Breast epithelium (tissue), 3 donors: ENCODE data around the gene GOLGA7B.

Source experiments
- POLR2A ChIP-seq: fragments of 450-650 bp; IDR thresholded peaks from one replicate; pipeline ENCODE4 v1.6.1; 2016; ENCODE audit warnings: antibody characterized with exemption, mild to moderate bottlenecking, moderate library complexity
- POLR2AphosphoS5 ChIP-seq, 3 donors: sonication (generic); formaldehyde crosslinking; IDR thresholded peaks; one replicate each; pipeline ENCODE4 v1.6.1; 2017; ENCODE audit warnings: antibody characterized with exemption in 3 of 3
- TF ChIP-seq, protein P1 (sequence below), 3 donors: fragments of 450-650 bp; IDR thresholded peaks; one replicate each; pipeline ENCODE4 v1.5.1; 2016 to 2017; ENCODE audit warnings: antibody characterized with exemption in 3 of 3, mild to moderate bottlenecking in 3 of 3, moderate library complexity in 3 of 3

DNA sequence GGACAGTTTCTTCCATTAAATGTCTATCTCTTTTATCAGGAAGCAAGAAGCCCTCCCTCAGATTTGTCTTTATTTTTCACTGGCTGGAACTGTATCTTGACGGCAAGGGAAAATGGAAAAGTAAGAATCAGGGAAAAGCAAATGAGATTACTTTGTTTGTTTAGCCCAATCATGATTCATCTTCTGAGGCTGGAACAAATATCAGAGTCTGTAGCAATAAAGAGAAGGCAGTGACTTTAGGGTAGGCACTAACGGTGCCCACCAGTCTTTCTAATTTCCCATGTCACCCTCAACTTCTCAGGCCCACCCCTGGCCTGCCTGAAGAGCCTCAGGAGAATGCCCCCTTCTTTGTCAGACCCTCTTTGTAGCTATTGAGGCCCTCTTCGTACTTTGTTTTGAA lies 36.3 kb upstream of the GOLGA7B start:
- TF ChIP-seq, protein P1, sequence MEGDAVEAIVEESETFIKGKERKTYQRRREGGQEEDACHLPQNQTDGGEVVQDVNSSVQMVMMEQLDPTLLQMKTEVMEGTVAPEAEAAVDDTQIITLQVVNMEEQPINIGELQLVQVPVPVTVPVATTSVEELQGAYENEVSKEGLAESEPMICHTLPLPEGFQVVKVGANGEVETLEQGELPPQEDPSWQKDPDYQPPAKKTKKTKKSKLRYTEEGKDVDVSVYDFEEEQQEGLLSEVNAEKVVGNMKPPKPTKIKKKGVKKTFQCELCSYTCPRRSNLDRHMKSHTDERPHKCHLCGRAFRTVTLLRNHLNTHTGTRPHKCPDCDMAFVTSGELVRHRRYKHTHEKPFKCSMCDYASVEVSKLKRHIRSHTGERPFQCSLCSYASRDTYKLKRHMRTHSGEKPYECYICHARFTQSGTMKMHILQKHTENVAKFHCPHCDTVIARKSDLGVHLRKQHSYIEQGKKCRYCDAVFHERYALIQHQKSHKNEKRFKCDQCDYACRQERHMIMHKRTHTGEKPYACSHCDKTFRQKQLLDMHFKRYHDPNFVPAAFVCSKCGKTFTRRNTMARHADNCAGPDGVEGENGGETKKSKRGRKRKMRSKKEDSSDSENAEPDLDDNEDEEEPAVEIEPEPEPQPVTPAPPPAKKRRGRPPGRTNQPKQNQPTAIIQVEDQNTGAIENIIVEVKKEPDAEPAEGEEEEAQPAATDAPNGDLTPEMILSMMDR (IDR thresholded peaks at IDR 0.05), result no peak
- TF ChIP-seq POLR2A (no peak), POLR2AphosphoS5 (IDR thresholded peaks at IDR 0.05) (no peak)
